Measurements from ENCODE around the gene RUVBL1. TPM values are rescaled to one million over a fixed set of nuclear protein-coding genes. Genes with fewer than 3 reads are reported as not detected.
A peak's percentile ranks its signal among the peaks of the same experiment; 100 is the strongest.

Gene RUVBL1
- total RNA-seq, 1 donor from 2014 or later: 57.9 TPM

DNA sequence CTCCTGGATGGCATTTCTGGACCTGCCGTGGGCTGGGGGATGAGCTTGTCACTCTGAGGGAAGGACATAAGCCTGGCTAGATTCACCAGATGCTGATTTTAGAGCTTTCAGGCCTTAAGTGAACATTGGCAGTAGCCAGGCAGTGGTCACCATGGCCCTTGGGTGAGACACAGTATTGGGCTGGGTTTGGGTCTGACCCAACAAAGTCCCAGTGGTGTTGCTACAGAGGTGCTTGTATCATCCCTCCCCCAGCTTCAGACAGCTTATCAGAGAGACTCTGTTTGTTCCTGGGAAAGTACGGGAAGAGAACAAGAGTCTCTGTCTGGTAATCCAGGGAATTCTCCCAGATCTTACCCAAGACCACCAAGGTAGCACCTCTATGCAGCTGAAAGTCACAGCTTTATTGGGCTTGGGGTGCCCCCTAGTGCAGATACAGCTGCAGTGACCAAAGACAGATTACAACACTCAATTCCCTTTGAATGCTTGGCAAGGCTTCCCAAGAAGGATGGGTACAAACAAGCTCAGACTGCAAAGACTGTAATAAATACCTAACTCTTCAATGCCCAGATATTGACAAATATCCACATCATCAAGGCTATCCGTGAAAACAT, 9.8 kb upstream of the RUVBL1 start:
- DNase-seq (ENCODE audit: low read depth): peak; percentile 27

DNA sequence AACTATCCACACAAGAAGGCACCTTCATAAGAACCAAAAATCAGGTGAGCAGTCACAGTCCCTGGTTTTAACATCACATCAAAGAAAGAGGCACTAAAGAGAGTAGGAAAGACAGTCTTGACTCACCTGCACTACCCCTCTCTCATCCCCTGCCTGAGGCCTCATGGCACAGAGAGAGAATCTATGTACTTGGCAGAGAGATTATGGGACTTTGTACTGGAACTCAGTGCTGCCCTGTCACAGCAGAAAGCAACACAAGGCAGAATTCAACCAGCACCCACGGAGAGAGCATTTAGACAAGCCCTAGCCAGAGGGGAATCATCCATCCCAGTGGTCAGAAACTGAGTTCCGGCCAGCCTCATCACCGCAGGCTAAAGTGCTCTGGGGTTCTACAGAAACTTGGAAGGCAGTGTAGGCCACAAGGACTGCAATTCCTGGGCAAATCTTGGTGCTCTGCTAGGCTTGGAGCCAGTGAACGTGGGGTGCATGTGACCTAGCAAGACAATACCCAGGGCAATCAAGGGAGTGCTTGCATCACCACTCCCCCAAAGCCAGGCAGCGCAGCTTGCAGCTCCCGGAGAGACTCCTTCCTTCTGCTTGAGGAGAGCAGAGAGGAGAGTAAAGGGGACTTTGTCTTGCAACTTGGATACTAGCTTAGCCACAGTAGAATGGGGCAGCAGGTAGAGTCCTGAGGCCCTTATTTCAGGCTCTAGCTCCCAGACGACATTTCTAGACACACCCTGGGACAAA, 8.5 kb upstream of the RUVBL1 start:
- DNase-seq (ENCODE audit: low read depth): no peak

DNA sequence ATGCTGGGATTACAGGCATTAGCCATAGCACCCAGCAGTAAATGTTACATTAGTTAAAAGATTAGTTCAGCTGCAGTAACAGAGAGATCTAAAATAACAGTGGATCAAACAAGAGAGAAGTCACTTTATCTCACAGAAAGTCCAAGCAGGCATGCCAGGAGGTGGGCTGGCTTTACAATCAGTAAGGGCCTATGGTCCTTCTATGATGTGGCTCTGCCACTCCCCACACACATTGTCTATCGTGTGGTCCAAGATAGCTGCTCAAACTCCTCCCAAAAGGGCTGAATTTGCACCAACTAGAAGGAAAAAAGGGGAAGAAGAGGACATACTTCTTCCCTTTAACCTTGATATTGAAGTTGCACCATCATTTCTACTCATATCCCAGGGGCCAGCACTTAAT, 4.6 kb upstream of the RUVBL1 start:
- DNase-seq (ENCODE audit: low read depth): no peak

DNA sequence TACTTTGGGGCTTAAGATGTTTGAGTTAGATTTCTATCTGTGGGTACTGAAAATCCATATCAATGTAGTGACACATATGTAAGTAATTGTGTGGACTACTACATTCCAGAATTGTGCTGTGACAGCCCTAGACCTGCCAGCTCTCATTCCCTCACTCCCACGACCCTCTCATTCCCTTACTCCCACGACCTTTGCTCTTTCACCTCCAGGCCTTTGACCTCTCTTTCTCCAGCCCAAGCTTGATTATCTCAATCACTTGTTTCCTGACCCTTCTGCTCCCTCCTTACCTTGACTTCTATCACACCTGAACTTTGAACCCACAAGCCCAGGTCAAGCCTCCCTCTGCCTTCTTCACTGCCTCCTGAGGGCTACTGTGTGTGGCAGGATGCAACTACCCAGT, 3.6 kb upstream of the RUVBL1 start:
- DNase-seq (ENCODE audit: low read depth): no peak

DNA sequence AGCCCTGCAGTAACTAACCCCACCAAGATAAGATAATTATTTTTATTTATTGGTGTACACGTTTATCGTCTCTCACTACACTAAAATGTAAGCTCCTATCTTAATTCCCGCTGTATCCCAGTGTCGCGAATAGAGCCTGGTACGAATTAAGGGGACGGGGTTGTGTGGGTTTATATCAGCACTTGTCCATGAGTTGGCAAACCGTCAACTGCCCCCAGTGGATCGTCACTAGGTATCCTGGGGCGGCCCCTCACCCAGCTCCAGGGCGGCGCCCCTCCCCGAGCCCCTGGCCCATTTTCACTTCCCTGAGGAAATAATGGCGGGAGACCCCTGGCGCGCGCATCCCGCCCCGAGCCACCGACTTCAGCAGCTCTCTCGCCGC, 465 bp downstream of the RUVBL1 start:
- DNase-seq (ENCODE audit: low read depth): no peak

DNA sequence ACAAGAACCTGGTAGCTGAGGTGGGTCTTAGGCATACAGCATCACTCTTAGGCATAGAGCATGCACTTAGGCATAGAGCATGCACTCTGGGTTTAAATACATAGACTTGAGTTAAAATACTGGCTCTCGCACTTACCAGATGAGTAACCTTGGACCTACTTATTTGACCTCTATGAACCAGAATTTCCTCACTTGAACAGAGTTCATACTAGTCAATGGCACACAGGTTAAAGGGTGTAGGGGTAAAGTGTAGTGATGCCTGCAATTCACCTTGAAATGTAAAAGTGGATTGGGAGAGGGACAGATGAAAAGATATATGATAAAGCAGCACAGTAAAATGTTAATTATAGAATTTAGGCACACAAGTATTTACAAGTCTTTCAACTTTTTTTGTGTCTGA, 1.6 kb downstream of the RUVBL1 start:
- DNase-seq (ENCODE audit: low read depth): no peak

DNA sequence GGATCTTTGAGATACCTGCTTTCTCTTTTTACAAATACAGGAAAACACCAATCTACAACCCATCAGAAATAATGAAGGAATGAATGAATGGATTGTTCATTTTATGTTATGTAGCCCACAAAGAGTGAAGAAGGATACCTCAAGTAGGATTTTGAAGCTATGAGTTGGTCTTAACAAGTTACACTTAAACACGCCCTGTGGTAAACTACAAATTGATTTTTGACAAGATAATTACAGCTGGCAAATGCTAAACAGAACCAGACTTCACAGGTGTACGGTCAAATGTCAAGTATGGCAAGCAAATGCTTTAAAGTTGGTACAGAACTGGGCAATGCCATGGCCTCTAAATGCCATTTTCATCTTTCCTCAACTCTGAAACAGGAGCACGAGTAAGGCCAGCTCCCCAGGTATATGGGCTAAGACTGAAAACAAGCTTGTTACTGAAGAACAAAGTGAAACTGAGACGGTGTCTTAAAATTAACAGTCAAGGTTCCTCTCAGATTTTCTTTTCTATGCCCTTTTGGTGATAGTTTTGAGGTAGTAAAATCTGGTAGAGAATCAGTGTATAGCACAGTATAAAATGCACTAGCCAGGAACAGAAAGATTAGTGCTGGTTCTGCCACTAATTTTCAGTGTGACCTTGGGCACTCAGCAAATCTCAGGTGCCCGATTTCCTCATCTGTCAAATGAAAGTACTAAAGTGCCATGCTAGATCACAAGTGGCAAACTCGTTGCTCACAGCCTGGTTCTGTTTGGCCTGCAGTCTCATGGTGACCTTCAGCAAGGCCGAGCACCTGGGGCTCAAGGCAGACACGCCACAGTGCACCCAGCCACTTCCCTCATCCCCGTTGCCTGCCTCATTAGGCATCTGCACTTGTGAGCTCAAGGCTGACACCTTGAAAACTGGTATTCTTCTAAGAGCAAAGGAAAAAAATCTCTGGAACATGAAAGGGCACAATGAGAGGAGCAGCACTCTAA, 9.5 kb downstream of the RUVBL1 start:
- no peak for DNase-seq (ENCODE audit: low read depth)

DNA sequence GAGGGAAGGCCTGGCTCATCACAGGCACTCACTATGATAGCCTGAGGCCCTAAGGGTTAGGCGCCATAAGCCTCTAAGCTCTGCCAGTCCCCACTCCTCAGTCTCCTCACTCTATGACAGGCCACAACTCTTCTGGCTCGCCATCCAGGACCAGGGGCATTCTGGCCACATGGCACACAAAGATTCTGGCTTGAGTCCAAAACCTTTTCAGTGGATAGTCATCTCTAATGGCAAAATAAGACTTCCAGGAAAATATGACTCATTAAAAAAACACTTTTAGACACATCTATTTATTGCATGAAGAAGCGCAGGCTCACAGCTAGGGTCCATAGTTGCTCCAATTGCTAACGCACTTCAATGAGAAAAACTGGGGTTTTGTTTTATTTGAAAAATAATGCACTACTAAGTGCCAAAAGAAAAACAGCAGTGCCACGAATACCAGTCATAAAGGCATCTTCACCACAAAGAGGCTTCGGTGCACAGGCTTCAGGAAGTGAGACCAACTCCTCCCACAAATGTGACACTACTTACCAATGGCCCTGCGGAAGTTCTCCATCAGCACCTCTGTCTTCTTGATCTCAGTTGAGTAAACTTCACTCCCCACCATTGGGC, 11.1 kb downstream of the RUVBL1 start:
- DNase-seq (ENCODE audit: low read depth): peak; percentile 96

DNA sequence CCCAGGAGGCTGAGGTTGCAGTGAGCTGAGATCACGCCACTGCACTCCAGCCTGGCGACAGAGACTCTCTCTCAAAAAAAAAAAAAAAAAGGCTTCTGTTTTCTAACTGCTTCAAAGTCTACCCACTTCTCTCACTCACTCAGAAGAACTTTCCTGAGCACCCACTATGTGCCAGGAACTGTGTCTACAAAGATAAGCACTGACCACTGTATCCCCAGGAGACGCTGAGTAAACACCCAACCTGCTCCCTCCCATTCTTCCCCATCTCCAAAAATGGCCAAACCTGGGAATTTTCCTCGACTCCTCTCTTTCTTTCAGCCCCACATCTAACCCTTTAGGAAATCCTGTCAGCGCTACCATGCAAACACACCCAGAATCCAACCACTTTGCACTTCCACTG, 12.5 kb downstream of the RUVBL1 start:
- no peak for DNase-seq (ENCODE audit: low read depth)

DNA sequence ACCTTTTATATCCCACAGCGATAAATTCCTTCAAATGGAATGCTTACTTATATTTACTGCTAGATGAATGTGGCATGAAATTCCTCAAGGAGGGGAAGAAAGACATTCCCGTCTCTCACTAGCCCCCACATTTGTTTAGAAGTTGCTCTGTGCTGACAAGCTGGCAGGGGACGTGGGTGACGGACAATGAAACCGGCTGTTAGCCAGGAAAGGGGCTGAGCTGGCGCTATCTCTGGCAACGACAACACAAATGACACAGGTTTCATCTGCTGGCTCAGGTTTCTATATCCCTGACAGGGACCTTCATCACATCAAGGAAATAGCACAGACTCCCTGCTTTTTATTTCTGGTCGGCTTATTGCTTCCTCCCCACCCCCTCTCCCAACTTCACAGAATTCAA, 15.8 kb downstream of the RUVBL1 start:
- DNase-seq (ENCODE audit: low read depth): no peak

DNA sequence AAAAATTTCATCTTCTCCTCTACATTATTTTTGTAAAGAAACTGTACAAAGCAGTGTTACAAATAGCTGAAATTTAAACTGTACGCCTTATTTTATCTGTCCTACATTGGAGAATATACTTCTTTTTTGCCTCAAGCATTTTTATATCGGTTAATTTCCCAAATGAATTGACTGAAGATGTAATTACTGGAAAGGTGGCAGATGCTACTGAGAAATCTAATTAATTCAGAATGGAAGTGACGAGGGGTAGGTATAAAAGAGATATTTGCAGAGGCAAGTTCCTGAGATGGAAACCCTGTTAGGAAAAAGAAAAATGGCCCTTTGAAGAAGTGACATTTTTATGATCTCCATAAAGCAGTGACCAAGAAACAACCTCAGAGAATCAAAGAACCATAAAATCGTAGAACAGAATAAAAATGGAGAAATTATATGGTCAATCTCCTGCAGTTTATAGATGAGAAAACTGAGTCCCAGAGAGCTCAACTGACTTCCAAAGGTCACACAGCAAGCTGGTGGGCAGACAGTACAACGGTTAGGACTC, 20.4 kb downstream of the RUVBL1 start:
- no peak for DNase-seq (ENCODE audit: low read depth)

DNA sequence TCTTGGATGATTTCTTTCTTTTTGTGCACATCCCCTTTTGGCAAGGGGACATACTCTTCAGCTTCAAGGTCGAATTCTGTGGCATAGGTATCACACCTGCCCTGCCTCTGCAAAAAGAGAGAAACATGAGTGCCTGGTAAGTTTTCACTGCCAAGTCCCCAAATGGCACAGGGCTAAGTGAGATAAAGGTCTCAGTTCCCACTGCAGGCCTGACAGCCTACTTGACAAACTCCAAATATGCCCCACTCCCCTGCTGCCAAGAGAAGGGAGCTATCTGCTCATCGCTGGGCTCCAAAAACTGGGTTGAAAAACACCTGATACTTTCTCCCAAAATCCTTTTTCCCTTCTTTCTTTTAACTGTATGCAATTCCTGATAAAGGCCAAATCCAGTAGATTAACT, 23.0 kb downstream of the RUVBL1 start:
- DNase-seq (ENCODE audit: low read depth): no peak

DNA sequence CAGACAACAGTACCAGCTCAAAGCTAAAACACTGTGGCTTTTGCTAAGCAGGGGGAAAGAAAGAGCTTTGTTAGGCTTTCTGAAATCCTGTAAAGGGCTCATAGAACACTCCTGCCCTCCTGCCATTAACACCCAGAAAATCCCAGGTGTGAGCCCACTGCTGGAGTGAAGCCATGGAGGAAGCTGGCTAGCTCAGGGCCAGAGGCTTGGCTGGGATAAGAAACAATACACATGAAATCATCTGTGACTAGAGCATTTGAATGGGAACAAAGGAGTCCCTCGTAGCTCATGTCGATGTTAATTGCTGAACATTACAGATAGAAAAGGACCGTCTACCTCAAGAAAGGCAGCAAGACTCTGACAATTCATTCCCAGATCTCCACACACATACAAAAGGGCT, 23.5 kb downstream of the RUVBL1 start:
- no peak for DNase-seq (ENCODE audit: low read depth)

DNA sequence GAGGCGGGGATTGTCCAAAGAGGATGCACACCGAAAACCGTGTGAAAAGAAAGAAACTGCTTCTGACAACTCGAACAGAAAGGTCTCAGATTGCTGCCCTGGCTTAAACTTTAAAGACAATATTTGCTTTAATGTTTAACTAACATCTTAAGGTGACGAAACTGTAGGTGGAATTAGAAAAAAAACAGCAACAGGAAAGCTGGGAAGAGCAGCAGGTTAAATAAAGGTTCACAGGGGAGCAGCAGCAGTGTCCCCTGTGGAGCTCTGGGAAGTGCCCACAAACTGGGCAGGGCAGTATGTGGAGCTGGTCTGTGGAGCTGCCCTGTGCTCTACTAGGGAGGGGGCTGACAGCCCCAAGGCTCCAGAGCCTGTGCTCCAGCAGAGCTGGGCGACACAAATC, 25.4 kb downstream of the RUVBL1 start:
- DNase-seq (ENCODE audit: low read depth): no peak

DNA sequence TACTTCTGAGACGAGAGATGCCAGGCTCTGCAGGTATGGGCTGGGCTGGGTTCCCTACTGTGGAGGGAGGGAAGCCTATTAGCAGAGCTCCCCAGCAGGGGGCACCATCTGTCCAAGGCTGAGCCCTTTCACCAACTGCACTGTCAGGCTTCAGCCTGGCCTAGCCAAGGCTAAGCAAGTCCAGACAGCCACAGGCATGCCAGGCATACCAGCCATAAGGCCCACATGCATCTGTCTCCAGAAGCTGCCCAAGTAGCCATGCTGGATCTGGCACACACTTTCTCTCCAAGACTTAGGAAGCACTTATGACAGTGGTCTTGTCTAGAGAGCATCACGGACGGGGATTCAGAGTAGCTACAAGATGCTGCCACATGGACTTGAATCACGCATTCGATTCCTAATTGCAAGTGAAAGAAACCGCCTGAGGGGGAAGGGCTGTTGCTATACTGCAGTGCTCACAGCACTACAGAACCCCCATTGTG, 28.3 kb downstream of the RUVBL1 start:
- peak; percentile 93 for DNase-seq (ENCODE audit: low read depth)

DNA sequence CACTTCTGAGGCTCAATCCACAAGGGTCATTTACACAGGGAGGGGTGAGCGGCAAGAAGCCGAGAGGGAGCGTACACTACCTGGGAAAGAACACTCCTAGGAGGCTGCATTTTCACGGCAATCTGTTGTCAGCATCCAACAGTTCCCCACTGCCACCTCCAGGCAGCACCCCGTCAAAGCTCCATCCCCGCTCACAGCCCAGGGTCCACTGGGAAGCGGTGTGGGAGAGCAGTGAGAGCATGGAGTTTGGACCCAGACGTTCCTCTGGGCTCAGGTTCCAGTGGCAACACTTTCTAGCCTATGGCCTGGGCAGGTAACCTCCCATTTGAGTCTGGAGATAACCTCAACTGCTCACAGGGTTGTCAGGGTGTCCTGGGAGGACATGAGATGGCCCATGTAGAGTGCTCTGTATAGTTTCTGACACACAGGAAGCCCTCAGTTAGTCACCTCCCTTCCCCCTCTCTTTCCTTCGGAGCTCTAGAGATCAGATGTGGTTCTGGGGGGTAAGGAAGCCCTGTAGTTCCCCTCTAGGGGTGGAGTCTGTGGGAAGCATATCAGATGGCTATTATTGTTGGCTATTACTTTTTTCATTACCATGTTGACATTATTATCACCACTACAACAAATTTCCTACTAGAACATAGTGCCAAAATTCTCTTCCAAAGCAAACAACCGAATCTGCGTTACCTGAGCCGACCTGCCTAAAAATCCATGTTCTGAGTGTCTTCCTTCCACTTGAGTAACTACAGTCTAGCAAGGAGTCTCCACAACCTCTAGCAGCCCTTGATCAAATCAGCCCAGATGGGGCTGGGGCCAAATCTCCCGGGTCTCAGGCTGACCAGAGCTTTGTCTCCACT, 29.1 kb downstream of the RUVBL1 start:
- no peak for DNase-seq (ENCODE audit: low read depth)

DNA sequence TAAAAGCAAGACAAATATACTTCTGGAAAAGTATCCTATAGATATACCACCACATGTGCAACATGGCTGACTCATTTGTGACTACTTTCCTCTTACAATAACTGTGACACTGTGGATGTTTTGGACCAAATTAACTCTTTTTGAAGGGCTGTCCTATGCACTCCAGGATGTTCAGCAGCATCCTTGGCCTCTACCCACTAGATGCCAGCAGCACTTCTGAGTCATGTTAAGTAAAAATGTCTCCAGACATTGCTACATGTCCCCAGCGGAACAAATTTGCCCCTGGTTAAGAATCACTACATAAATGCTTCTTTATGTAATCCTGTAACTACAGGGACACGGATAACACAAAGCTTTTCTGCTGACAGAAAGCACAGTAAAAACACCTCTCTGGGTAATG, 32.0 kb downstream of the RUVBL1 start:
- DNase-seq (ENCODE audit: low read depth): no peak

DNA sequence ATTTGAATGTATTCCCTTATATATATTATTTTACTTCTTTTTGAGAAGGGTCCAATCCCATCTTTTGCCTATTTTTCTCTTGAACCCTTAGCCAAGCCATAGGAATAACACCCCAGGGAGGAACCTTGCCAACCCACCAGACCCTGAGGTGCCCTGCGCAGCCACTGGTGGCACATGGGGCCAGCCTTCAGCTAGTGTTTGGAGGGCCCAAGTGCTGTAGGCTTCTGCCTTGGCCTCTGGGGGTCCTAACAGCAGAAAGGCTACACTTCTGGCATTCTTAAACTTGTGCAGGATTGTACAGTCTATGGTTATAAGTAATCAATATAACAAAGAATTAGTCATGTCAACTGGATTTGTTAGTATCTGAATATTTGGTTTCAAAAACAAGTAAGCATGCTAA, 34.5 kb downstream of the RUVBL1 start:
- DNase-seq (ENCODE audit: low read depth): no peak

DNA sequence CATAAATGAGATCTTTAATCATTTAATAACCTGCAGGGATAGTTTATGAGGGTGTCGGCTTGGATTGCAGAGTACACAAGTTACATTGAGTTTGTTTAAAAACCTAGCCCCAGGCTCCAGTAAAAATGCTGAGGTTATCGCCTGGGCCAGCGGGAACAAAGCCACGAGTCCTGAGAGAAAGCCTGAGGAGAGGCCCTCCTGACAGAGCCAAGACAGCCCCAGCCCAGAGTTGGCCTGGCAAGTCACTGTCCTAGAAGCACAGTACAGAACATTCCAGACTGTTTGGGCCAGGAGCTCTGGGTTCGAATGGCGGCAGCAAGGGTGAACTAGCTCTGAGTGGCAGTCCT, 39.0 kb downstream of the RUVBL1 start:
- DNase-seq (ENCODE audit: low read depth): no peak

DNA sequence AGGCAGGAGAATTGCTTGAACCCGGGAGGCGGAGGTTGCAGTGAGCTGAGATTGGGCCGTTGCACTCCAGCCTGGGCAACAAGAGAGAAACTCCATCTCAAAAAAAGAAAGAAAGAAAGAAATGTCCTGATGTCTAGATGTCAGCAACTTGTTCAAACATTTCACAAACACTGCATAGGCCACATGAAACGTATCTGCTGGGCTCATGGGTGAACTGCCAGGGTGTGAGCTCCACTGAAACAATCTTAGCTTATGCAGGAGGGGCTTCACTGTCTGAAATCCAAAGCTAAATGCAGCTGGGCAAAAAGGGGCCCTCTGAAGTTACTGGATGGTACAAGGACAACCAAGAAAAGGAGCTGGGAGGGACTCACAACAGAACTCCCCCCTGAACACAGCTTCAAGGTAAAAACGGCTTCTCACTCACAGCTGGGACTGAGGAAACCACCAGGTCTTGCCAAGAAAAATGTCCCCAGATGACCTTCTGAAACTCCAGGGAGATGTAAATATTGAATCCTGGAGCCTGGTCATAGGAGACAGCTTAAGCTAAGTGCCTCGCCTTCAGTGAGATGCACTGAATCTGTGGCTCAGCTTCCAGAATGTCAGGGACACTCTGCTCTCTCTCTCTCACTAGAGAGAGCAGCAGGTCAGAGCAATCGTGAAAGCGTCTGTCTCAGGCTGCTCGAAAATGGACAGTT, 39.5 kb downstream of the RUVBL1 start:
- peak; percentile 34 for DNase-seq (ENCODE audit: low read depth)
